ENCODE measurements around the gene MOB3A. TPM values are rescaled to one million over a fixed set of nuclear protein-coding genes. Genes with fewer than 3 reads are reported as not detected.
A peak's percentile ranks its signal among the peaks of the same experiment; 100 is the strongest.

Gene MOB3A
- total RNA-seq, 1 donor from 2014 or later, result 14.3 TPM

DNA sequence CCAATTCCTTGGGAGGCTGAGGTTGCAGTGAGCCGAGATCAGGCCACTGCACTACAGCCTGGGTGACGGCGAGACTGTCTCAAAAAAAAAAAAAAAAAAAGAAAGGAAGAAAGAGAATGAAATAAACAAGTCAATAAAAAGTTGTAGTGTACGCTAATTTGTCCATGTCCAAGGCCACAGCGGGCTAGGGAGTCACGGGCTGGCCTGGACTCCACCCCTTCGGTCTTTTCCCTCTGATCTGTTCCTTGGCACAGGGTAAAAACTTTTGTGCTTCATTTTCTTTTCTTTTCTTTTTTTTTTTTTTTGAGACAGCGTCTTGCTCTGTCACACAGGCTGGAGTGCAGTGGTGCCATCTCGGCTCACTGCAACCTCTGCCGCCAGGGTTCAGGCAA, 25.7 kb downstream of the MOB3A start:
- ATAC-seq (no peak), DNase-seq (ENCODE audit: missing footprints) (no peak)
- intact Hi-C loops (cut with DNase I), result no loop called here

- peak; percentile 80 for DNase-seq (ENCODE audit: missing footprints)
- peak; percentile 20 for ATAC-seq
- intact Hi-C loops (cut with DNase I), result no loop called here
These were observed 31.2 kb downstream of the MOB3A start for GRCh38 chr19:2064788-2065524.

DNA sequence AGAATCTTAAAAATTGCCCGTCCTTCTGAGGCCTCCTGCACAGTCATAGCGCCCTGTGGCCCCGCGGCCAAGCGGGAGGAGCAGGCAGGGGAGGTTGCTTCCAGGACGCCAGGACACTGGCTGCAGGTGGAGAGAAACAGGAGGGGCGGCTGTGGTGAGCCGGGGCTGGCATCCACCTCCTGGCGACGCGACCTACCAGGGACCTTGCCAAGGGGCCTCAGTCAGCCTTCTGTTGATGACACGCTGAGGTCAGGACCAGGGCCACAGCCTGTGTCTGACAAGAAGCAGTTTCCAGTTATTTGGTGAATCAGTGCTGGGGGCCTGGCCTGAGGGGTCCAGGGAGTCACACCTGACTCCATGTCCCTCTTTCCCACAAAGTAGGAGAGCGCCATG, 31.7 kb downstream of the MOB3A start:
- DNase-seq (ENCODE audit: missing footprints), result no peak
- no peak for ATAC-seq
- intact Hi-C loops (cut with DNase I), result no loop called here

DNA sequence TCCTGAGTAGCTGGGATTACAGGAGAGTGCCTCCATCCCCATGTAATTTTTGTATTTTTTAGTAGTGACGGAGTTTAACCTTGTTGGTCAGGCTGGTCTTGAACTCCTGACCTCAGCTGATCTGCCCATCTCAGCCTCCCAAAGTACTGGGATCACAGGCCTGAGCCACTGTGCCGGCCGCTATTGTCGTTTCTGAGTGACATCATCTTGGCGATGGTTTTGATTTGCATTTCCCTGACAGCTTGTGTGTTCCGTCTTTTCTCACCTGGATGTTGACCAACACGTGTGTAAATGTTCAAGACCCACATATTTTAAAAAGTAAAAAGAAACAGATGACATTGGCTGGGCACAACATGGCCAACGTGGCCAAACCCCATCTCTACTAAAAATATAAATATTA, 32.3 kb downstream of the MOB3A start:
- ATAC-seq (no peak), DNase-seq (ENCODE audit: missing footprints) (no peak)
- intact Hi-C loops (cut with DNase I), result no loop called here

- DNase-seq (ENCODE audit: missing footprints) (no peak), ATAC-seq (no peak)
- intact Hi-C loops (cut with DNase I), result no loop called here
These were observed 33.4 kb downstream of the MOB3A start for GRCh38 chr19:2062770-2063169.

- DNase-seq (ENCODE audit: missing footprints), result no peak
- intact Hi-C loops (cut with DNase I), result no loop called here
- ATAC-seq, result no peak
These were observed 33.8 kb downstream of the MOB3A start for GRCh38 chr19:2062389-2062729.

DNA sequence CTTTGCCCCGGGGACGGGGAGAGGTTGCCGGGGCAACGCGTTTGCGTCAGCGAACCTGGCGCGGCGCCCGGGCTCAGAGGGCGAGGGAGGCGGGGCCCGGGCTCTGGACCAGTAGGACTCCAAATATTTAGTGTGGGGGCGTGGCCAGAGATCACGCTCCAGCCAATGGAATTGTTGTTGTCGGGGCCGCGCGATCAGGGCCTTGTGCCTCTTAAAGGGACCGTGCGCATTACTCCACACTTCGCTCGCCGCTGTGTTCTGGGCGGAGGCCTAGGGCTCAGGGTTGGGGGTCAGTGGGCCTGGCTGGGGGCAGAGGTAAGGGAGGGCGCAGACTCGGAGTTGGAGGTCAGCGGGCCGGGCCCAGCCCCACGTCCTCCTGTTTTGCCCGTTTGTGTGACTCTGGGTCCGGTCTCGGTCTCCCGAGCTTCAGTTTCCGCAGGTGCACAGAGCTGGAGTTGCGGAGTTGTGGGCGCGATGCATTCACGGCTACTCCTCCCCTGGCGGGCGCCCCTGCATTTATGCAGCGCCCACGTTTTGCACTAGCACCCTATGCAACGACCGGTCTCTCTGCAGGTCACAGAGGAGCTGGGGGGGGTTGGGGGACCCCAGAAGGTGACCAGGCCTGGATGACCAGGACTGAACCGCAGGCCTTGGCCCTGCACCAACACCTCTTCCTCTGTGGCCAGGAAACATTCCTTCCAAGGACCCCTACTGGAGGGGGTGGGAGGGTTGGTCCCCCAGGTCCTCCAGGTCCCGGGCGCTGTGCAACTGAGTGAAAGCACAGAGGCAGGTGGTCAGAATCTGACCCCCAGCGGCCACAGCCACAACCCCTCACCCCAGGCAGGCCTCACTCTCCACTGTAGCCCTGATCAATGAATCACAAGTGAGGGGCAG, 34.4 kb downstream of the MOB3A start:
- intact Hi-C loops (cut with DNase I), result no loop called here
- DNase-seq (ENCODE audit: missing footprints), result peak; percentile 99
- ATAC-seq, result peak; percentile 89

- intact Hi-C loops (cut with DNase I), result loop anchor here (1.0 kb wide), 1 partner anchor 10 kb away; the partner anchor contains the start of gene MKNK2
- ATAC-seq, result peak; percentile 61
- peak; percentile 86 for DNase-seq (ENCODE audit: missing footprints)
These were observed 35.1 kb downstream of the MOB3A start for GRCh38 chr19:2060884-2061494.

GRCh38 chr19:2059422-2060201, 36.5 kb downstream of the MOB3A start:
- intact Hi-C loops (cut with DNase I), result loop anchor here (1.0 kb wide), 1 partner anchor 8 kb away; the partner anchor contains the start of gene MKNK2
- DNase-seq (ENCODE audit: missing footprints), result peak; percentile 80

GRCh38 chr19:2058570-2059421, 37.3 kb downstream of the MOB3A start:
- ATAC-seq (no peak), DNase-seq (ENCODE audit: missing footprints) (peak; percentile 63)
- intact Hi-C loops (cut with DNase I), result no loop called here

More at GRCh38 chr19:2059422-2060201, 36.5 kb downstream of the MOB3A start:
- peak; percentile 15 for ATAC-seq

DNA sequence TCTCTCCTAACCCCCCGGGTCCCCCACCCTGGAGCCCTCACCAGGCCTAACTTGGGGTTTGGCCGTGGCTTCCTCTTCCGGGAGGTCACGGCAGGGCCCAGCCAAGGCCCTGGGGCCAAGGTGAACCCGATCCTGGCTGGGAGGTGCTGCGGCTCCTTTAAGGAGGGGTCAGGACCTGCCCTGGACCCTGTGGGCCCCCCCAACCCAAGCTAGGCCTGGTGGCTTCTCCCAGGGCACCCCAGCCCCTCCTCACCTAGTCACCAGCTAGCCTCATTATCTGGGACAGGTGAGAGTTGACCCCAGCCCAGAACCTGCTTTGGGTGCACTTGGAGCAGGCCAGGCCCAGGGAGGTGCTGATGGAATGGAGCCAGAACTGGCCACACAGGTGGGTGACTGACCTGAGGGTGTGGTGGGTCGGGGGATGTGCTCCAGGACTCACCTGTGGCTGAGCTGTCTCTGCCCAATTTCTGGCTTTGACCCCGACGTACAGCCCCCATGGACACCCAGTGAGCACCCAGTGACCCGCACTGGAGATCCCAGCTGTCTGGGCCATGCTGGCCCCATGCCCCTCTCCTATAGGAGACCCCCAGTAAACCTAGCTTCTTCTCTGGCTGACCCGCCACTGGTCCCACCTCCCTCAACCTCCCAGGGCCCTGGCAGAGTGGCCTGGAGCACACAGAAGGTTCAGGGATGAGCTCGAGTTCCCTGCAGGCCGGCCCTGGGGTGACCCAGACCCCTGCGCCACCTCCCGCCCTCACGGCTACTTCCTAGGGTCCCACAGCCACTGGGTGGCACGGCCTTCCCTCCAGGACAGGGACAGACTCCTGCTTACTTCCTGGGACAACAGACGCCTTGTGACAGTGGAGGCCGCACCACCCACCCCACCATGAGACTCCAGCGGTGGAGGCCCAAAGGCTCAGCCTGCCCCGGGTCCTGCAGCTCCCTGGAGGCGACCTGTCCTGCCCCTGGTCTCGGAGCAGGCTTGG, 38.3 kb downstream of the MOB3A start:
- ATAC-seq (no peak), DNase-seq (ENCODE audit: missing footprints) (peak; percentile 63)
- intact Hi-C loops (cut with DNase I), result no loop called here

DNA sequence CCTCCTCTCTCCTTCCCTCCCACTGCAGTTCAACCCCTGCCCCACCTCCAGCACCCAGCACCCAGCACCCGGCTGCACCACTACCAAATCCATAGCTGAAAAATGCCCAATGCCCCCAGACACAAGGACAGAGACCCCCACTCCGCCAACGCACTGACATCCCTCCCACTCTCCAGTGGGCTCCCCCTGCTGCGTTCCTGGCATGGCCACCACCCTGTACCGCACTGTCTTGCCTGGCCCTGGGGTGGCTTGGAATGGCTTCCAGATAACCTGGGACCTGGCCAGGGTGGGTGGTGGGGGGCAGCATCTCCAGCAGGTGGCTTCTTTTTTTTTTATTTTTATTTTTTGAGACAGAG, 39.3 kb downstream of the MOB3A start:
- no peak for DNase-seq (ENCODE audit: missing footprints)
- ATAC-seq, result no peak
- intact Hi-C loops (cut with DNase I), result no loop called here

DNA sequence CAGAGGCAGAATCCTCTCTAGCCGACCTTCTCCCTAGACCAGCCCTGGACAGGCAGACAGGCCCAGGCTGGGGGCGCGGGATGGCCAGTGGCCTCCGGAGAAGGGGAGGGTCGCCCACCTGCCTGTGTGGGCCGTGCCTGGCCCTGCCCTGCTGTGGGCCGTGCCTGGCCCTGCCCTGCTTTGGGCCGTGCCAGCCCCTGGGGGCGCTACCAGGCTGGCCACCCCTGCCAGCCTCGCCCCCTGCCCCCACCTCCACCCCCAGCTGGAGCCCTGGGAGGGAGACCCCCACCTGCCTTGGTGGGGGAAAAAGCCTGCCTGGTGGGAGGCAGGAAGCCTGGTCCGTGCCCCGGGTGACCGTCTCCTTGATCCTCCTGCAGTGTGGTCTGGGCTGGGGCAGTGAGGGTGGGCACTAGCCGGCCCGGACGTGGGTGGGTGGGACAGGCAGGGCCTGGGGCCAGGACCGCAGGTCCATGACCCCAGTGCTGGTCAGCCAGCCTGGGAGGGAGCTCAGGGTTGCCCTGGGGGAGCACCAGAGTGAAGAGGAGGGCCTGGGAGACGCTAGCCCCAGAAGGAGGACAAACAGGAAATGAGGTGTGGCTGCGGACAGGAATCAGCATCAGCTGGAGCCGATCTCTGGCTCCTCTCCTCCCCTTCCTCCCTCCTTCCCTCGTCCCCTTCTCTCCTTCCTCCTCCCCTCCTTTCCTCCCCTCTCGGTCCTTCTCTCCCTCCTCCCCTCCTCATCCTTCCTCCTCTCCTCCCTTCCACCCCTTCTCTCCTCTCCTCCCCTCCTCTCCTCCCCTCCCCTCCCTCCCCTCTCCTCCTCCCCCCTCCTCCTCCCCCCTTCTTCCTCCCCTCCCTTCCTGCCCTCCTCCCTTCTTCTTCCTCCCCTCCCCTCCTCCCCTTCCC, 39.9 kb downstream of the MOB3A start:
- intact Hi-C loops (cut with DNase I), result no loop called here
- no peak for DNase-seq (ENCODE audit: missing footprints)
- ATAC-seq, result peak; percentile 58

GRCh38 chr19:2054763-2055162, 41.4 kb downstream of the MOB3A start:
- no peak for ATAC-seq
- DNase-seq (ENCODE audit: missing footprints), result no peak
- intact Hi-C loops (cut with DNase I), result no loop called here

GRCh38 chr19:2053601-2054389, 42.3 kb downstream of the MOB3A start:
- peak; percentile 26 for ATAC-seq
- intact Hi-C loops (cut with DNase I), result no loop called here
- peak; percentile 93 for DNase-seq (ENCODE audit: missing footprints)

Measured in Right ventricle myocardium inferior (tissue), 1 donor.